Right lobe of liver (tissue), 4 donors: Measurements from ENCODE around the gene PROC.

Source experiments
- POLR2A ChIP-seq: fragments of 450-650 bp; IDR thresholded peaks from one replicate; pipeline ENCODE4 v1.6.1; 2017; ENCODE audit warnings: antibody characterized with exemption, mild to moderate bottlenecking
- TF ChIP-seq, protein P1 (sequence below), 4 donors: fragments of 200-600 bp in 3 of 4; fragments of 450-650 bp in 1 of 4; IDR thresholded peaks; one replicate each; pipeline versions ENCODE4 v1.5.1 to v1.8.0; 2016 to 2022; ENCODE audit warnings: antibody characterized with exemption in 4 of 4, mild to moderate bottlenecking in 2 of 4
- donor health status: DM: no; HTN: no; CAD: no.
- donor health status: DM: no; HTN: no; CAD: no.
- donor health status: DM: no; HTN: yes; CAD: no.

DNA sequence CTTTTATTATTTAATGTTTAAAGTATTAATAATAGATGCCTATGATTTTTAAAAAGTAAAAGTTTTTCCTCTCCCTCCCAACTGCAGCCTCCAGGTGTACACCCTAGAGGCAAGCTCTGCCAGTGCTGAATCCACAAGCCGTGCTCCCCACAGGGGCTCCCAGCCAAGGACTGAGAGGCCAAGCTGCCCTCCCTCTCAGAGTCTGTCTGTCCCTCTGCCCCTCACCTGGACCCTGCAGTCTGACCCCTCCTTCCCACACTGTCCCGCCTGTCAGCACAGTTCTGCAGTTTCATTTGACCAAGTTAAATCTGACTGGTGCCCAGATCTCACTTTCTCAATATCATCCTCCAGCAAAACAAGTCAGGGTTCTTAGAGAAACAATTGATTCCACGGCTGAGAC lies 14.8 kb upstream of the PROC start:
- TF ChIP-seq, protein P1, sequence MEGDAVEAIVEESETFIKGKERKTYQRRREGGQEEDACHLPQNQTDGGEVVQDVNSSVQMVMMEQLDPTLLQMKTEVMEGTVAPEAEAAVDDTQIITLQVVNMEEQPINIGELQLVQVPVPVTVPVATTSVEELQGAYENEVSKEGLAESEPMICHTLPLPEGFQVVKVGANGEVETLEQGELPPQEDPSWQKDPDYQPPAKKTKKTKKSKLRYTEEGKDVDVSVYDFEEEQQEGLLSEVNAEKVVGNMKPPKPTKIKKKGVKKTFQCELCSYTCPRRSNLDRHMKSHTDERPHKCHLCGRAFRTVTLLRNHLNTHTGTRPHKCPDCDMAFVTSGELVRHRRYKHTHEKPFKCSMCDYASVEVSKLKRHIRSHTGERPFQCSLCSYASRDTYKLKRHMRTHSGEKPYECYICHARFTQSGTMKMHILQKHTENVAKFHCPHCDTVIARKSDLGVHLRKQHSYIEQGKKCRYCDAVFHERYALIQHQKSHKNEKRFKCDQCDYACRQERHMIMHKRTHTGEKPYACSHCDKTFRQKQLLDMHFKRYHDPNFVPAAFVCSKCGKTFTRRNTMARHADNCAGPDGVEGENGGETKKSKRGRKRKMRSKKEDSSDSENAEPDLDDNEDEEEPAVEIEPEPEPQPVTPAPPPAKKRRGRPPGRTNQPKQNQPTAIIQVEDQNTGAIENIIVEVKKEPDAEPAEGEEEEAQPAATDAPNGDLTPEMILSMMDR (IDR thresholded peaks at IDR 0.05): no peak
- no peak for TF ChIP-seq POLR2A
